GM21737 (cell line): Measurements from ENCODE around the gene HTT.

Source experiments
- ATAC-seq: cut with Tn5 transposase; IDR thresholded peaks from one replicate; pipeline ENCODE4 v1.9.1; 2021; ENCODE audit warnings: mild to moderate bottlenecking, moderate library complexity; ENCODE audit not compliant: unreplicated experiment

The HTT gene

GRCh38 chr4:3231471-3231870 is 157.0 kb downstream of the HTT start:
- no peak for ATAC-seq

GRCh38 chr4:3232001-3232400 is 157.5 kb downstream of the HTT start:
- no peak for ATAC-seq

GRCh38 chr4:3232871-3233271 is 158.4 kb downstream of the HTT start:
- no peak for ATAC-seq

GRCh38 chr4:3233391-3234071 is 159.1 kb downstream of the HTT start:
- no peak for ATAC-seq

GRCh38 chr4:3234171-3235029 is 159.9 kb downstream of the HTT start:
- no peak for ATAC-seq

GRCh38 chr4:3235030-3235345 is 160.5 kb downstream of the HTT start:
- ATAC-seq: no peak

GRCh38 chr4:3235581-3235980 is 161.1 kb downstream of the HTT start:
- no peak for ATAC-seq

GRCh38 chr4:3236326-3236878 is 161.9 kb downstream of the HTT start:
- ATAC-seq: no peak

- no peak for ATAC-seq
These were observed 162.8 kb downstream of the HTT start for GRCh38 chr4:3237266-3237665.

GRCh38 chr4:3237712-3238560 is 163.5 kb downstream of the HTT start:
- ATAC-seq: no peak

- ATAC-seq: no peak
These were observed 164.2 kb downstream of the HTT start for GRCh38 chr4:3238721-3239120.

- ATAC-seq: no peak
These were observed 164.8 kb downstream of the HTT start for GRCh38 chr4:3239303-3239702.

- no peak for ATAC-seq
These were observed 165.8 kb downstream of the HTT start for GRCh38 chr4:3239998-3240920.

- ATAC-seq: no peak
These were observed 166.5 kb downstream of the HTT start for GRCh38 chr4:3240936-3241522.

- ATAC-seq: no peak
These were observed 167.5 kb downstream of the HTT start for GRCh38 chr4:3241898-3242524.

- ATAC-seq: no peak
These were observed 168.8 kb downstream of the HTT start for GRCh38 chr4:3243136-3243780.

- ATAC-seq: no peak
These were observed 169.5 kb downstream of the HTT start for GRCh38 chr4:3244002-3244401.

GRCh38 chr4:3244747-3245146 is 170.3 kb downstream of the HTT start:
- ATAC-seq: no peak

- ATAC-seq: no peak
These were observed 171.2 kb downstream of the HTT start for GRCh38 chr4:3245676-3246075.
